GM21367 (cell line): Measurements from ENCODE around the gene CEP83.
"Not testable (repeated sequence)": the region's sequence is repeated elsewhere in the genome, so short reads cannot be mapped to it uniquely, and the experiment has no call there.

ENCODE experiments used
- ATAC-seq: cut with Tn5 transposase; IDR thresholded peaks from one replicate; pipeline ENCODE4 v1.9.1; 2021; ENCODE audit not compliant: unreplicated experiment

The CEP83 gene

DNA sequence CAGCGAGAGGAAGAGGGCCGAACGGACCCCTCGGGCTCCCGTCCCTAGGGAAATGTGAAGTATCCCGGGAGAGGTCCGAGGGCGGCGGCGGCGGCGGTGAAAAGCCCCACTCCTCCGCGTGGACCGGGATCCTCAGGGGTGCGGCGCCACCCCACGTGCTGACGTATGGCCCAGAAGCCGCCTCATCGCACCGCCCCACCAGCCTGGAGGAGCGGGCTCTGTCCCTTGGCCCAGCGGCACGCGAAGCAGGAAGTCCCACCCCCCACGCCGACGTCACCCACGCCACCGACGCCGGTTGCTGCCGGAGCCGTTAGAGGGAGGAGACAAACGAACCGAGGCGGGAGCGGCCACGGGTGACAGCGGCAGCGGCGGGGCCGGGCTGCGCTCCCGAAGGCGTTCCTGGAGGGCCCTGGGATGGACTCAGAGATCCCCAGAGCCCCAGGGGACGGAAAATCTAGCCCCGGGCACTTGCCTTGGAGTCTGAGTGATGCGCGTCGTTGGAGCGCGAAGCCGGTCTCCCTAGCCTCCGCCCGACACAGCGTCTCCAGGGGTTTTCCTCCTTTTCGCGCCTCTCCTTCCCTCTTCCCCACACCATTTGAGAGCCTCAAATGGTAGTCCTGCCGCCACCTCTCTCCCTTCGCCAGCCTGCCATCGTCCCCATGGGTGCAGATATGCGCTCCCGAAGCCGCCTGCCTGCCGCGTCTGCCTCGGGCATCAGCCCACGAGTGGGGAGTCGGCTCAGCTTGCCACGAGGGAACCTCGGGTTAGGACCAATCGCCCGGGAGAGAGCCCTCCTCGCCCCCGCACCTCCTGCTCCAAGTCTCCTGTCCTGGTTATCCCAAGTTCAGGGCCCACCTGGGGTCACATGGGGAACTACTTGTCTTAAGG is at the start of gene CEP83:
CEP83 (minus strand) TSS at position 140 of the 888 bp plus-strand sequence. CDS start 47,377 bp downstream, outside the sequence.
- ATAC-seq = peak; percentile 97

DNA sequence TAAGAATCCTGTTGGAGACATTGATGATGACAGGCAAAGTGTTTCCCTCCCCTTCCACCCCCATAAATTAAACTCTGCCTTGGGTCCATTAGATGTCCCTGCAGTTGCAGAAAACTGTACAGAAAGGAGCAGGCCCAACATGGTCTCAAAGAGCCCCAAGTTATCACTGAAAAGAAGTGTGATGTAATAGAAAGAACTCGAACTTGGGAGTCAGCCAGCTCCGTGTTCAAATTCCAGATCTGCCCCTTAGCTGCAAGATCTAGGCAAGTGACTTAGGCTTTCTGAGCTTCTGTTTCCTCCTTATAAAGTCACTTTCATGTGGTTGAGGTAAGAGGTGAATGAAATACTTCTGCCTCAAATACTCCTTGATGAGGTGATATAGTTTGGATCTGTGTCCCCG is 49.6 kb upstream of the CEP83 start:
- no peak for ATAC-seq

DNA sequence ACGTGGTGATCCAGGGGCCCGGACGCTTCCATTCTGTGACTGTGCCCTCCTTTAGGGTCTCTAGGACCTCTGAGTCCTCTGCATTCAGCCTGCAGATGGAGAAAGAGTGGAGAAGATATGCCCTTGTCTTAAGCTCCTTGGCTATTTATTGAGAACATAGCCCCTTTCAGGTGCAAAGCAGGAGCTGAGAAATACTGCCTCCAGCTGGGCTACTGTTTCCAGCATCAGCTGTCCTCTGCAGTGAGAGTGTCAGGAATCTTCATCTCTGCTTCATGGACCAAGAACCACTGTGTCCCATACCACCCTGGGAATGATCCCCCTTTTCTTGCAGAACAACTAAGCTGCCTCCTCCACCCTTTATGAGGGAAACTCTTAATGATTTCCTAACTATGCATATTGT is 47.8 kb upstream of the CEP83 start:
- ATAC-seq = no peak

DNA sequence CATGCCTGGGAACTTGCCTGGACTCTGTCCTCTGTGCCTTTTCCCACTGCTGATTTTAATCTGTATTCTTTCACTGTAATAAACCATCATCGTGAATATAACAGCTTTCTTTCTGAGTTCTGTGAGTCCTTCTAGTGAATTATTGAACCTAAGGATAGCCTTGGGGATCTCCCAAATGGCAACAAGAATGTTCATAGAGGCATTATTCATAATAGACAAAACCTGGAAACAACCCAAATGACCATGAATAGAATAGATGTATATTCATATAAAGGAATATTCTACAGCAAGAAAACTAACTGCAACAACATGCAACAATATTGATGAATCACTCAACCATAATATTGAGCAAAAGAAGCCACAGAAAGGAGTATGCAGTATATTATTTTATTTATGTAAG is 44.7 kb upstream of the CEP83 start:
- no peak for ATAC-seq

DNA sequence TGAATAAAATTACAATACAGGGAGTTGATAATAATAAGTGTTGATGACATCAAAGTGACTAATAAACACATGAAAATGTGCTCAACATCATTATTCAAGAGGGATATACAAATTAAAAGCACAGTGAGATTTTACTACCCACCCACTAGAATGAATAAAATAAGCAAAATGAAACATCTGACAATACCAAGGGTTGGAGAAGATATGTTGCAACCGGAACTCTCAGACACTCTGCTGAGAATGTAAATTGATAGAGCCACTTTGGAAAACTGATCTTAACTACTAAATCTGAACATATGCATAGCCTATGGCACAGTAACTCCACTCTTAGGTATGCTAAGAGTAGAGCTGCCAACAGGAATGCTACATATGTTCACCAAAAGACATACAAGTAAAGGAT is 44.0 kb upstream of the CEP83 start:
- no peak for ATAC-seq

DNA sequence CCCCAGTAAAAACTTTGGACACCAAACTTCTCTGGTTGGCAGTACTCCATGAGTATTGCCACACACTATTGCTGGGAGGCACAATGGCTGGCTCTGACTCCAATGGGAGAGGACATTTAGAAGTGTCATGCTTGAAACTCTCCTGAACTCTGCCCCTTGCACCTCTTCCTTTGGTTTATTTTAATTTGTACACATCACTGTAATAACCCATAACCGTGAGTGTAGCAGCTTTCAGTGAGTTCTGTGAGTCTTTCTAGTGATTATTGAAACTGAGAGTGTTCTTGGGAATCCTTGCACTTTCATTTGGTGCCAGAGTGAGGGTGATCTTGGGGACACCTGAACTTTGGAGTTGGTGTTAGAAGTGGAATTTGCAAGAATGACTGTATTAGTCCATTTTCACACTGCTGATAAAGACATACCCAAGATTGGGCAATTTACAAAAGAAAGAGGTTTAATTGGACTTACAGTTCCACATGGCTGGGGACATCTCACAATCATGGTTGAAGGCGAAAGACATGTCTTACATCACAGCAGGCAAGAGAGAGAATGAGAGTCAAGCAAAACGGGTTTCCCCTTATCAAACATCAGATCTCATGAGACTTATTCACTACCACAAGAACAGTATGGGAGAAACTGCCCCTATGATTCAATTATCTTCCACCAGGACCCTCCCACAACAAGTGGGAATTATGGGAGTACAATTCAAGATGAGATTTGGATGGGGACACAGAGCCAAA is 41.3 kb upstream of the CEP83 start:
- ATAC-seq = no peak

- no peak for ATAC-seq
Measured at GRCh38 chr12:94498698-94499097, 39.0 kb upstream of the CEP83 start.

- no peak for ATAC-seq
Measured at GRCh38 chr12:94498073-94498472, 38.4 kb upstream of the CEP83 start.

DNA sequence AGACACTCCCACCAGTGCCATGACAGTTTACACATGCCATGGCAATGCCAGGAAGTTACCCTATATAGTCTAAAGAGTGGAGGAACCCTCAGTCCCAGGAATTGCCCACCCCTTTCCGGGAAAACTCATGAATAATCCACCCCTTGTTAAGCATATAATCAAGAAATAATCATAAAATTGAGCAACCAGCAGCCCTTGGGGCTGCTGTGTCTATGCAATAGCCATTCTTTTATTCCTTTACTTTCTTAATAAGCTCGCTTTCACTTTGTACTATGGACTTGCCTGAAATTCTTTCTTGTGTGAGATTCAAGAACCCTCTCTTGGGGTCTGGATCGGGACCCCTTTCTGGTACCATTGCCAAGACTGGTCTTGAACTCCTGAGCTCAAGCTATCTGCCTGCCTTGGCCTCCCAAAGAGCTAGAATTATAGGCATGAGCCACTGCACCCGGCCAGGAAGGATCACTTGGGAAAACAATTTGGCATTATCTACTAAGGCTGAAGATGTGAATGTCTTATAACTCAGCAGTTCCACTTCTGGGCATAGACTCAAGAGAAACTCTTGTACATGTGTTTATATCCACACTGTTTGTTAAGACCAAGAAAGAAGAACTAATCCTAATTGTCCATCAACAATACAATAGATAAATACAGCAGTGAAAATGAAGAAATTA is 35.9 kb upstream of the CEP83 start:
- ATAC-seq = no peak

DNA sequence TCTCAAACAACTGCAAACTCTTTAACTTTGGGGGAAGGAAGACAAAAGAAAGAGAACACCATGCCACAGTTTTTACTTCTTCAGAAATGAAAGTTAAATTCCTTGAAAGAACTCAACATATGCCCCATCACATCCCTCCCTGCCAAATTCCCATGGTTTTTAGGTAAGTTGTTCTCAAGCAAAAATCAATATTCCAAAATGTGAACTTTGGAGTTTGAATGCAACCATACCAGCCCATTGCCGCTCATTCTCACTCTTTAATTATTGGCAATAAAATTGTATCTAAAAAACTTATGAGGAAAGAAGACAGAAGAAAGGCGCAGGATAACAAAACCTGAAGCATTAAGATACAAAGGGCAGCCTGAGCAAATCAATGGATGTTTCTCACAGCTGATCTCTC is 31.8 kb upstream of the CEP83 start:
- ATAC-seq = no peak

GRCh38 chr12:94488463-94488862 is 28.8 kb upstream of the CEP83 start:
- ATAC-seq = peak; percentile 97

DNA sequence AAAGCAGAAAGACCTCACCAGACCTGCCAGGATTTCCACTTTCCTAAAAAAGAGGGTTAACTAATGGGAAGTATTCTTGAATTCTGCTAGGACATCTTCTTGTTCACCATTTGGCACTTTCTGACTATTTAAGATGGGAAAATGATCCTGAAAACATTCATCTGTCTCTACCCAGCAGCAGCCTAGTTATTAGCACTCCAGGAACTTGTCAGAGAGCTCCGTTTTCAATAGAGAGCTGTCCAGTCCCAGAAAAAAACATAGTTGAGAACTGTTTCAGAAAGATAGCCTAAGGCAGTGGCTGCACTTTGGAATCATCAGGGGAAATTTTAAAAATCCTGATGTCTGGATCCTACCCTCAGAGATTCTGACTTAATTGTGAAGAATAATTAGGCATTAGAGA is 22.1 kb upstream of the CEP83 start:
- ATAC-seq = no peak

- ATAC-seq = no peak
Measured at GRCh38 chr12:94469522-94469921, 9.9 kb upstream of the CEP83 start.

DNA sequence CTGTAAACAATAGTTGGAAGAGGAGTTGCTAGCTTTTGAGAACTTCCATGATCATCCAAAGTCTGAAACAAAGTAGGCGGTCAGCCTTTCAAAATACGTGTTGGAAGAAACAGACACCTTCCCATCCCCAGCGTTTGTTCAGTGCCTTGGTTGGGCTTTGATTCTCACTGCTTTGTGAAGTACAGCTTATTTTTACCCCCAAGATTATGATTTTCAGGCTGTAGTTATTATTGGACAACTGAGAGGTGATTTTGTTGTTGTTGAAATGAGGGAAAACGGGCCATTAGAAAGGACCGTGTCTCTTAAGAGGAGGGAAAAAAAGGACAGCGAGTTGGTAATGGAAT is 921 bp upstream of the CEP83 start:
- ATAC-seq = no peak

- peak; percentile 28 for ATAC-seq
Measured at GRCh38 chr12:94458877-94459727, 565 bp downstream of the CEP83 start.

GRCh38 chr12:94457311-94457710 is 2.4 kb downstream of the CEP83 start:
- no peak for ATAC-seq

- not testable (repeated sequence) for ATAC-seq
Measured at GRCh38 chr12:94454318-94454717, 5.3 kb downstream of the CEP83 start.

DNA sequence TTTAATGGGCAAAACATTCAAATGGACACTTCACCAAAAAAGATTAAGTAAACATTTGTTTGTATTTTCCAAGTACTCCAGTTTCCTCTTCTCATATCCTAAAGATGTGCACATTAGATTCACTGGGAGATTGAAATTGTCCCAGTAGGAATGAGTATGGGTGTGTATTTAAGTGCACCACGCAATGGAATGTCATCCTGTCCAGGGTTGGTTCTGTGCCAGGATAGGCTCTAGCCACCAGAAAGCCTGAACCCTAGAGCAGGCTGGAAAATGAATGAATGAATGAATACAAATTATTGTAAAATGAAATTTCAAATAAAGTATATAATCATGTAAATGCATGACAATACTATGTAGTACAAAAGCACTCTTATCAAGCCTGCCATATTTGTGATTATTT is 14.0 kb downstream of the CEP83 start:
- ATAC-seq = no peak

- no peak for ATAC-seq
Measured at GRCh38 chr12:94437303-94437702, 22.4 kb downstream of the CEP83 start.

GRCh38 chr12:94435511-94435927 is 24.1 kb downstream of the CEP83 start:
- ATAC-seq = no peak

GRCh38 chr12:94434171-94434570 is 25.5 kb downstream of the CEP83 start:
- ATAC-seq = no peak
